Daoy (cell line): ENCODE measurements around the gene ORAI2. TPM values are rescaled to one million over a fixed set of nuclear protein-coding genes. Genes with fewer than 3 reads are reported as not detected.
A peak's percentile ranks its signal among the peaks of the same experiment; 100 is the strongest.
"Not testable (repeated sequence)": the region's sequence is repeated elsewhere in the genome, so short reads cannot be mapped to it uniquely, and the experiment has no call there.

Experiments used
- DNase-seq: peaks from one replicate; pipeline ENCODE4 v3.0.0-alpha.2; 2015; ENCODE audit warnings: low read depth
- total RNA-seq: library from RNA; depleted of rRNA; stranded (reverse); fragments of >200 nt; shearing (Covaris generic); gene quantifications from 2 replicates; pipeline ENCODE4 v1.2.3, GENCODE V29; 2014

ORAI2 gene
- total RNA-seq, 1 experiment from 2014 or later = 42.8 TPM

- no peak for DNase-seq
Measured at GRCh38 chr7:102469972-102470825, 36.8 kb downstream of the ORAI2 start.

GRCh38 chr7:102471791-102472125 lies 38.4 kb downstream of the ORAI2 start:
- no peak for DNase-seq

- DNase-seq = no peak
Measured at GRCh38 chr7:102472126-102473041, 39.0 kb downstream of the ORAI2 start.

- no peak for DNase-seq
Measured at GRCh38 chr7:102473271-102473991, 40.1 kb downstream of the ORAI2 start.

- DNase-seq = not testable (repeated sequence)
Measured at GRCh38 chr7:102474116-102474515, 40.7 kb downstream of the ORAI2 start.

- DNase-seq = not testable (repeated sequence)
Measured at GRCh38 chr7:102474736-102475435, 41.5 kb downstream of the ORAI2 start.

GRCh38 chr7:102478314-102479208 lies 45.2 kb downstream of the ORAI2 start, which contains the start of gene POLR2J:
TSS of gene POLR2J (minus strand) at chr7:102478922. CDS start at chr7:102478860, 62 bp downstream.
- peak; percentile 61 for DNase-seq

- not testable (repeated sequence) for DNase-seq
Measured at GRCh38 chr7:102479209-102479584, 45.8 kb downstream of the ORAI2 start.

GRCh38 chr7:102479982-102480637 lies 46.7 kb downstream of the ORAI2 start:
- DNase-seq = not testable (repeated sequence)

- not testable (repeated sequence) for DNase-seq
Measured at GRCh38 chr7:102481962-102482361, 48.6 kb downstream of the ORAI2 start.

GRCh38 chr7:102484317-102484716 lies 50.9 kb downstream of the ORAI2 start:
- not testable (repeated sequence) for DNase-seq

- not testable (repeated sequence) for DNase-seq
Measured at GRCh38 chr7:102490529-102491075, 57.2 kb downstream of the ORAI2 start.

- DNase-seq = not testable (repeated sequence)
Measured at GRCh38 chr7:102493220-102493935, 60.0 kb downstream of the ORAI2 start.

- DNase-seq = not testable (repeated sequence)
Measured at GRCh38 chr7:102494026-102494425, 60.7 kb downstream of the ORAI2 start.

- not testable (repeated sequence) for DNase-seq
Measured at GRCh38 chr7:102494473-102495149, 61.2 kb downstream of the ORAI2 start.

GRCh38 chr7:102496861-102497260 lies 63.5 kb downstream of the ORAI2 start:
- DNase-seq = not testable (repeated sequence)

- DNase-seq = not testable (repeated sequence)
Measured at GRCh38 chr7:102497308-102497707, 63.9 kb downstream of the ORAI2 start.

GRCh38 chr7:102498321-102498720 lies 64.9 kb downstream of the ORAI2 start:
- not testable (repeated sequence) for DNase-seq
